GM13976 (cell line): Measurements from ENCODE around the gene PRKG1.

Experiments used
- DNase-seq: peaks from one replicate; pipeline ENCODE4 v3.0.0; 2012; ENCODE audit warnings: low spot score
- CTCF ChIP-seq: IDR thresholded peaks from 2 replicates; pipeline ENCODE4 v1.5.1; 2012; ENCODE audit warnings: borderline replicate concordance, mild to moderate bottlenecking; ENCODE audit not compliant: insufficient read depth; ENCODE audit errors: extremely low read depth, missing control alignments, control extremely low read depth
- in situ Hi-C: fragments of 300-500 bp; cut with MboI; formaldehyde crosslinking; loops from one replicate; pipeline ENCODE4 v1.12.0; 2022; ENCODE audit warnings: low sequenced_read_pairs, mixed read lengths, inconsistent platforms; ENCODE audit not compliant: unreplicated experiment

PRKG1 gene

GRCh38 chr10:51117053-51117660 is 42.9 kb downstream of the PRKG1 start:
- no peak for TF ChIP-seq CTCF
- DNase-seq, result no peak
- in situ Hi-C loops, result no loop called here

GRCh38 chr10:51117794-51118193 is 43.5 kb downstream of the PRKG1 start:
- in situ Hi-C loops, result no loop called here
- TF ChIP-seq CTCF, result no peak
- no peak for DNase-seq

- in situ Hi-C loops, result no loop called here
- no peak for TF ChIP-seq CTCF
- DNase-seq, result no peak
Measured at GRCh38 chr10:51119441-51119840, 45.2 kb downstream of the PRKG1 start.

- no peak for TF ChIP-seq CTCF
- DNase-seq, result no peak
- in situ Hi-C loops, result no loop called here
Measured at GRCh38 chr10:51121861-51122260, 47.6 kb downstream of the PRKG1 start.

GRCh38 chr10:51124852-51125251 is 50.6 kb downstream of the PRKG1 start:
- TF ChIP-seq CTCF, result no peak
- in situ Hi-C loops, result no loop called here
- no peak for DNase-seq

- TF ChIP-seq CTCF, result no peak
- no peak for DNase-seq
- in situ Hi-C loops, result no loop called here
Measured at GRCh38 chr10:51125518-51125917, 51.2 kb downstream of the PRKG1 start.

GRCh38 chr10:51129946-51130544 is 55.8 kb downstream of the PRKG1 start:
- in situ Hi-C loops, result no loop called here
- TF ChIP-seq CTCF, result no peak
- no peak for DNase-seq
